HG03565 (cell line): Measurements from ENCODE around the gene C6orf136.
A peak's percentile ranks its signal among the peaks of the same experiment; 100 is the strongest.
"Not testable (repeated sequence)": the region's sequence is repeated elsewhere in the genome, so short reads cannot be mapped to it uniquely, and the experiment has no call there.

ENCODE experiments used
- ATAC-seq: cut with Tn5 transposase; IDR thresholded peaks from one replicate; pipeline ENCODE4 v1.9.1; 2021; ENCODE audit warnings: mild to moderate bottlenecking, moderate library complexity; ENCODE audit not compliant: unreplicated experiment

Gene C6orf136, protein sequence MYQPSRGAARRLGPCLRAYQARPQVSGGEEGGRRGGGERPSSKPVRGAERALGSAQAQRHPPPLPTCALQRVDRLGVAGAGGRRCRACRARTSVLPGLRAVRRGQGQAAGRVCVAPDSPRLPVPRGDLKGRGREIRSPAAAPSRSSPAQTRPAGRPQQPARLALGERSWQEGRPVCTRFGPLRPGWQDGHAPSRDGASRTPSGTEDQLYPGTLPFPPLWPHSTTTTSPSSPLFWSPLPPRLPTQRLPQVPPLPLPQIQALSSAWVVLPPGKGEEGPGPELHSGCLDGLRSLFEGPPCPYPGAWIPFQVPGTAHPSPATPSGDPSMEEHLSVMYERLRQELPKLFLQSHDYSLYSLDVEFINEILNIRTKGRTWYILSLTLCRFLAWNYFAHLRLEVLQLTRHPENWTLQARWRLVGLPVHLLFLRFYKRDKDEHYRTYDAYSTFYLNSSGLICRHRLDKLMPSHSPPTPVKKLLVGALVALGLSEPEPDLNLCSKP

DNA sequence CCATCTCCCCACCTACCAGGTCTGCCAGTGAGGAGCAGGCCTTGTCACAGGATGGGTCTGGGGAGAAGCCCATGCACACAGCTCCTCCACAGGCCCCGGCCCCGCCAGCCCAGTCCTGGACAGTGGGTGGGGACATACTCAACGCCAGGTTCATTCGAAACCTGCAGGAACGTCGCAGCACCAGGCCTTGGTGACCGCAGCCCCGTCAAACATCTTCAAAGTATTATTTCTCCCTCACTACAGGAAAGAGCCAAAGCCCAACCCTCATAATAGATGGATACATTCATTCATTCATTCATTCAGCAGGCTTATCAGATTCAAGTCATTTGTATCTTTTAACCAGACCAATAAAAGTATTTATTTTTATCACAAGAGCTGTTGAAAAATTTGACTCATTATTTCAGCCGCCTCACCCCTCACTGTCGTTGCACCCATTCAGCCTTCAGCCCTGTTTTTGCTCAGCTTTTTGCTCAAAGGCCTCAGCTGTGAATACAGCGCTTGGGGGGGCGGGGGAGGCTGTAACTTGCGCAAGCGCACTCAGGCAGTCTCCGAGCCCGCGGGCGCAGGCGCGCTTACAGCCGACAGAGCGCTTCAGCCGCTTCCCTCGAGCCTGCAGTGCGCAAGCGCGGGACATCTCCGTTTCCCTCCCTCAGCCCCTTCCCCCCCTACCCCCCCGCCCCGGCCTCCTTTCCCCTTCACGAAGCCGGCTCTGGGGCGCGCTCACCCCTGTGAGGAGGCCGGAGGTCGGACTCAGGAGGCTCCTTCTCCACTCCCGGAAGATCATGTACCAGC is at the start of gene C6orf136:
TSS of gene C6orf136 (plus strand) at position 684 of the 792 bp plus-strand sequence. CDS start at position 783, 99 bp downstream.
- ATAC-seq, result peak; percentile 40

DNA sequence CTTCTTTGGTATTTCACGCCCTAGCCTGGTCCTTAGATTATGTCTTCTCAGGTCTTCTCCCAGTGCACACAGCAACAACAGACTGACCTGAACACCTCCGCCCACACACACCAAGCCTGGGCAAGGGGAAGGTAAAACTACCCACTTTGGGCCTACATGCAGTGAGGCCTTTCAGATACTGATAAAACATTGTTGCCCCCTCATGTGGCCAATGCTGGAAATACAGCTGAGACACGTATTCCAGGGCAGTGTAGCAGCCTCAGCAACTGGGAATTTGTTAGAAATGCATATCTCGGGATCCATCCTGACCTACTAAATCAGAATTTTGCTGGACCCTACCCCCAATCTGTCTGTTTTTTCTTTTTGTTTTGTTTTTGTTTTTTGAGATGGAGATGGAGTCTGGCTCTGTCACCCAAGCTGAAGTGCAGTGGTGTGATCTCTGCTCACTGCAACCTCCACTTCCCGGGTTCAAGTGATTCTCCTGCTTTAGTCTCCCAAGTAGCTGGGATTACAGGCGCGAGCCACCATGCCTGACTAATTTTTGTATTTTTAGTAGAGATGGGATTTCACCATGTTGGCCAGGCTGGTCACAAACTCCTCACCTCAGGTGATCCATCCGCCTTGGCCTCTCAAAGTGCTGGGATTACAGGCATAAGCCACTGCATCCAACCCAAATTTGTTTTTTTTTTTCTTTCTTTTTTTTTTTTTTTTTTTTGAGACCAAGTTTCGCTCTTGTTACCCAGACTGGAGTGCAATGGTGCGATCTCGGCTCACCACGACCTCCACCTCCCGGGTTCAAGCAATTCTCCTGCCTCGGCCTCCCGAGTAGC is 49.4 kb upstream of the C6orf136 start:
- ATAC-seq, result not testable (repeated sequence)

DNA sequence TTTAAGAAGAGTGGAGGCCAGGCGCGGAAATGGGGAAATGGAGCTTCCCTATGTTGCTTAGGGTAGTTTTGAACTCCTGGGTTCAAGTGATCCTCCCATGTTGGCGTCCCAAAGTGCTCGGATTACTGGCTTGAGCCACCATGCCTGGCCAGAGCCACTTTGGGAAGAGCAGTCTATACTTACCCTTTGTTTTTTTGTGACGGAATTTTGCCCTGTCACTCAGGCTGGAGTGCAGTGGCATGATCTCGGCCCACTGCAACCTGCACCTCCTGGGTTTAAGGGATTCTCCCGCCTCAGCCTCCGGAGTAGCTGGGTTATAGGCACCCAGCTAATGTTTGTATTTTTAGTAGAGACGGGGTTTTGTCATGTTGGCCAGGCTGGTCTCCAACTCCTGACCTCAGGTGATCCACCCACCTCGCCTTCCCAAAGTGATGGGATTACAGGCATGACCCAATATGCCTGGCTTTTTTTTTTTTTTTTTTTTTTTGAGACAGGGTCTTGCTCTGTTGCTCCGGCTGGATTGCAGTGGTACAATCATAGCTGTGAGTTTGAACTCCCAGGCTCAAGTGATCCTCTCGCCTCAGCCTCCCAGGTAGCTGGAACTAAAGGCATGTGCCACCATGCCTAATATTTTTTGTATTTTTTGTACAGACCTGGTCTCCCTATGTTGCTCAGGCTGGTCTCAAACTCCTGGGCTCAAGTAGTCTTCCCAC is 47.9 kb upstream of the C6orf136 start:
- no peak for ATAC-seq

DNA sequence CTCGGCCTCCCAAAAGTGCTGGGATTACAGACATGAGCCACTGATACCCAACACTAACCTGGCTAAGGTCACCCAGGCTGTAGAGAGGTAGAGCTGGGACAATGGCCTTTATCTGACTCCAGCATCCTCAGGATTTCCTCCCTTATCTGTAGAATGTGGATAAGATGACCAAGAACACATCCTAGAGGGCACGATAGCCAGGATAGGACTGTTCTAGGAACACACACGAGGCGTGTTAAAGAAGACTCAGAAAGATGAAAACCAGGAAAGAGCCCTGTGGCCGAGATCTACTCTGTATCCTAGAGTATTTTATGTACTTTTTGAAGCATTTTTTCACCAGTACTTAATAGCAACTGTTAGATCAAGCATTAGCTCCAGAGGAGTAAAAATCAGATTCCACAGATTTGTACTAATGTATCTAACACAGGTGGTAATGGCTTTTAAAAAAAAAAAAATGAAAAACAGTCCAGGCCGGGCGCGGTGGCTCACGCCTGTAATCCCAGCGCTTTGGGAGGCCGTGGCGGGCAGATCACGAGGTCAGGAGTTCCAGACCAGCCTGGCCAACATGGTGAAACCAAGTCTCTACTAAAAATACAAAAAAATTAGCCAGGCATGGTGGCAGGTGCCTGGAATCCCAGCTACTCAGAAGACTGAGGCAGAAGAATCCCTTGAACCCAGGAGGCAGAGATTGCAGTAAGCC is 47.2 kb upstream of the C6orf136 start:
- ATAC-seq, result no peak

DNA sequence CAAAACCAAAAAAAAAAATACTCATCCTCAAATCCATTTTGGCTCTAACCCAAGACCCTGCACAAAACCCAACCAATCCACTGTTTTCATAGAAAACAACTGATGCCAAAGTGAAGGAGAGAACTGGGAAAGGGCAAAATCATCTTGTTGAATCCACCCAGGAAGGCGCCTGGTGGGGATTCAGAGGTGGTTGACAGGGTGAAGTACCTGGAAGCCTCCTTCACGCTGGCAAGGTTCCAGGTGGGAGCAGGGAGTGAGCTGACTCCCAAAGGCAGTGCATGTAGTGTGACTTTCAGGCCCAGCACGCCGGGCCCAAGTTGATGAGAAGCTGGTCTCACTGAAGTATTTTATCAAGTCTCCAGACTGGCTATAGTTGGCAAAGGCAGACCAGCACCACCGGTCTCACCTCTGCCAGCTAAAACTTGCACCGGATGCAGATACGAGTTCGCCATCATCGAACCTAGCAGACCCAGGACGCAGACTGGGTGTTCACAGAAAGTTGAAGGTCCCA is 46.4 kb upstream of the C6orf136 start:
- no peak for ATAC-seq

DNA sequence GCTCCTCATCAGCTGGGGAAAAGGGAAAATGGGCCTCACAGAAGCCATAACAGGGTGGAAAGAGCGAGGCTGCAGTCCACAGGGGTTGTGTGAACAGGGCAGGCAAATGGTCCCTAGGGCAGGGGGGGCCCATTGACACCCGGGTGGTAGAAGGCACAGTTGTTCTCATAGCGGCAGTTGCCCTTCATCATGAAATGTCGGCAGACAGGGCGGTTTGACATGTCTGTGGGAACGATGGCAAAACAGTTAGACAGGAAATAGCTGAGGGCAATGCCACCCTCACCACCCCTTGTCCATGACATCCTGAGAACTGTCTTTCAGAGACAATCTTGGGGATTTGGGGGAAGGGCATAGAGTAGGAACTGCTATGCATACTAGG is 45.5 kb upstream of the C6orf136 start:
- no peak for ATAC-seq

DNA sequence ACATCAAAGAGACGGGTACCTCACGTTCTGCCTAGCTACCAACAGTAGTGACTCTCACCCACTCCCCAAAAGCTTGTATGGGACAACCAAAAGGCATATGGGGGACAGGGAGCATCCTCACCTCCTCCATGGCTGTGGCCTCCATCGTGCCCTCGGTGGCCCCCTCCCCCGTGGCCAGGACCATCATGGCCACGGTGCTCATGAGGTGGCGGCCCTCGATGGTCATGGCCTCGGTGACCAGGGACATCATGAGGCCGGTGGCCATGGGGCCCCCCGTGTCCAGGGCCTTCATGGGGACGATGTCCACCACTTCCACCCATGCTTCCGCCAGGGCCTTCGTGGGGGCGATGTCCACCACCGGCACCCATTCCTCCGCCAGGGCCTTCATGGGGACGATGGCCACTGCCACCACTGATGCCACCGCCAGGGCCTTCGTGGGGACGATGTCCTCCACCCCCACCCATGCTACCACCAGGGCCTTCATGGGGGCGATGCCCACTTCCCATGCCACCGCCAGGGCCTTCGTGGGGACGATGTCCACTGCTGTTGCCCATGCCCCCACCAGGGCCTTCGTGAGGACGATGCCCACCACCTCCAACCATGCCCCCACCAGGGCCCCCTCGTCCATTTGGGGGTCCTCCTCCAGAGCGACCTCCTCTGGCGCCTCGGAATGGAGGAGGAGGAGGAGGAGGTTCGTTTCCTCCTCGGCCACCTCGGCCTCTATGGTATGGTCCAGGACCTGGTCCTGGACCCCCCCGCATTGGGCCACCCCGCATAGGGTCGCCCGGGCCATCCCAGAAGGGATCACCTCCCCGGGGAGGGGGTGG is 44.9 kb upstream of the C6orf136 start:
- ATAC-seq, result no peak

DNA sequence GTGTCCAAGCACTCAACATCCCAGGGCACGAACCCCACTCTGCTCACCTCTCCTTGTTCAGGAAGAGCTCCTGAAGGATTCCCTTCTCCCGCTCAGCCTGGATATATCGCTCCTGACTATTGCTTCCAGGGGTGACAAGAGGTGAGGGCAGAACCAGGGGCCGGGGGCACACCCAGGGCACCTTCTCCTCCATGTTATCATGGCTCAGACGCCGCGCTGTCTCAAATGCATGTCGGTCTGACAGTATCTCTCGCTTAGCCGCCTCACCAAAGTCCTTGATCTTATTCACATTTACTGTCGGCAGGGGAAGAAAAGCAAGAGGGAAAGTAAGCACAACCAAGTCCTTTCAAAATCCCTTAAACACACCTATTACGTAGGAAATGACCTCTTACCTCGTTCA is 43.0 kb upstream of the C6orf136 start:
- ATAC-seq, result no peak

DNA sequence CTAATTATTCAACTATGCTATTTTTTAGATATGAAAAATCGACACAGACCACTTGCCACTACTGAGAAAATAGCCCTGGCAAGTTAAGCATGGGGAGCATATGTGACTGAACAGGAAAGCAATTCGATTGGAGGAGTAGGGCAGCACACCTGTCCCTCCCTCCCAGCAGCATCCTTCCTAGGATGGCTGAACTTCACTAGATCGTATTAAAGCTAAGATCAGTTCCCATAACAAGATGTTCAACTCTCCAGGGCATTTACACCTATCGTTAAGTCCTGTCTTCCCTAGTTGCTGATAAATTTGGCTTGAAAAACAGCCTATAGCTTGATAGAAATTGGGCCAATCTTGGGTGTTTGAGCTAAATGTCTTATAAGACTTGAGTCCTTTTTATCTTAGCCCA is 36.9 kb upstream of the C6orf136 start:
- no peak for ATAC-seq

DNA sequence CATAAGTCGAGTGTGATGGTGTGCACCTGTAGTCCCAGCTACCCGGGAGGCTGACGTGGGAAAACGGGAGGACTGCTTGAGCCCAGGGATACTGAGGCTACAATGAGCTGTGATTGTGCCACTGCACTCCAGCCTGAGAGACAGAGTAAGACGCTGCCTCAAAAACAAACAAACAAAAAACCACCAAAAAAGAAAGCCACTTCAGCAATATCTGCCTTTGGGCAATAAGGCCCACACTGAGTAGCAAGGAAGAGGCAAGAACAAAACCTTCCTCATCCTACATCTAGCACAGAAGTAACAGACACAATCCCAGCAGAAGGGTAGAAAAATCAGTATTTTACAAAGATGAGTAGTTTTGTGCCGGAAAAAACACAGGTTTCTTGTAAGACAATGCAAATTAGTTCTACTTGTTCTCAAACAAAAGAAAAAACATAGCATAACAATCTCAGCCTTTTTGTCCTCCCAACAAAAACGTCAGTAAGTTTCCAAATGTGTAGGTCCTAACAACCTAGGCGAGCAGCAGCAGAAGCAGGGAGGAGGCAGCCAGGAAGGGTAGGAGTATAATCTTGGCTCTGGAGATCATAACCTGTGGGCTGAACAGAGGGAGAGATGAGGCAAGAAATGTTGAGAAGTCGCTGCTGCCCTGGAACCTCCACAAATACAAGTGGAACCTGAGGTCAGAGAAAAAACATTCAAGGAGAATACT is 35.6 kb upstream of the C6orf136 start:
- ATAC-seq, result no peak

DNA sequence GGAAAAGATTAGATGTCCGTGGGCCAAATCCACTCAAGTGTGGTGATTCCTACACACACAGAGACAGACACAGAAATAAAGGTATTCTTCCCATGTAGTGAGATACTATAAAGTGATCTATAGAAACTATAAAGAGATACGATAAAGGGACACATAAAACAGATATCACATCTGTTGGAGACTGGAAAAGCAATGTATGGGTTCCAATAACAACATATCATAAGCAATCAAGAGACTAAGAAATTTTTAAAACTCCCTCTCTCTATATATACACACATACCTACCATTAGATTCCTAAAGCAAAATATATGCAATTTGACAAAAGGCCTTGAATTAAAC is 35.1 kb upstream of the C6orf136 start:
- no peak for ATAC-seq

DNA sequence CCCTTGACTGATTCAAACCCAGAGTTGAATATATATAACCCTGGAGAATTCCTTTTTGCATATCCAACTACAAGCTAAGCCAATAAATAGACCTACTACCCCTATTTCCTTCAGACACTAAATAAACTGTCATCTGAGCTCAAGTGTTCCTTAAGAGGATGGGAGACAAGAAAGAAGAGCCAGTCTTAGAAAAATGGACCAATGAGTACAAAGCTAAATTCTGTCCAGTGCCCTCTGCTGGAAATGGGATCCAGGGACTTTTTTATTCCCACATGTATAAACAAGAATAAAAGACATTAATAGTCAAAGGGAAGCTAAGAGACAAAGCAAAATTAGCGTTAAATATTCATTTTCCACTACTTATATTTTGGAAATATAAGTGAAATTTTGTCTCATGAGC is 34.7 kb upstream of the C6orf136 start:
- no peak for ATAC-seq

DNA sequence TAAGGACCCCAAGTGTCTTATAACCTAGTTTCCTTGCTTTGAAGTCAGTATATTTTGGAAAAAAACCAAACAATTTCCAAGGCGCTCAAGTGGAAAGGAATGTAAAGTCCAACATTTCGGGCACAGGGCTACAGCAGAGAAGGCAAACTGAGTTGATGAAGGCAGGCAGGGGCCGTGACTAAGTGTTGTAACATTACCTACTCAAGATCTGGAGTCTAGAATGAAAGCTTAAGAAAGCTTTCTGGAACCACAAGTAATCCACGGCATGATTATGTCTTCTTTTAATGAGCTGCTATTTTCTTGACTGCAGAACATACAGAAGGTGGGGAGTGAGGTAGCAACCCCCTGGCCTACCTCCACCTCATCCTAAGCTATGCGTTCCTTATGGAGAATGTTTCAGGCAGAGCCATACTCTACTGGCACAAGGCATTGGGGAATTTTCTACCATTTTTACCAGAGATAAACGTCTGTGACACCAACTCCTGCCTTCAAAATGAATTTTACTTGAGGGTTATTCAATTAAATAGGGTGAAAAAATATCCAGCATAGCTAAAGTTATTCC is 34.2 kb upstream of the C6orf136 start:
- ATAC-seq, result no peak

DNA sequence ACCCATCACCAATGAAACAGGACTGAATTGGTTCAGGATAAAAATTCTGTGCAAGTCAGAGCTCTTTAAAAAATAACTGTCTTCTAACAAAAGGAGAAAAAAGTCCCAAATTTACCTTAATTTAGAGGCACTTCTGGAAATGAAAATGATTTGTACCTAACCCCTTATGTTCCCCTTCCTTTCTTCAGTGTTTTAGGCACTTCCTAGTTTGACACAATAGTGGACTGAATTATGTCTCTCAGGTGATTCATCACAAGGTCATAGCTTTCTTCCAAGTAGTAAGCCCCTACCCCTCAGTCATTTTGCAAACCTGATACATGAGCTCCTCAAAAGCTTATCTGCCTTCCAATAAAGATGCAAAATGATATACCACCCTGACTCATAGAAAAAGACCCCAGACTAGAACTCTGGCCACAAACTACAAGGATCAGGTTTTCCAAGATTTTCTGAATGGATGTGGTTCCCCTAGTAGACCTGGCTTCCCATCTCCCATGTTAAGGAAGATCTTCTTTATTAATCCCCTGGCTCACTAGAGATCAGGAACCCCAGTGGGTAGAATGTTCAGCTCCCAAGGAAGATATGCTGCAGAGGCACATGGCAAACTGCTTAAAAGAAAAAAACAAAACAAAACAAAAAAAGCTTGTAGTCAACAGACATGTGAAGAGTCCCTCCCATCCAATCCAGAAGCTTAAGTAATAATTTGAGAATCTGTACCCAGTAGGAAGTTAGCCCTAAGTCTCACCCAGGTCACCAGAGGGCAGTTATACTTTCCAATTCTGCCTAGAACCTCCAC is 33.5 kb upstream of the C6orf136 start:
- ATAC-seq, result no peak

DNA sequence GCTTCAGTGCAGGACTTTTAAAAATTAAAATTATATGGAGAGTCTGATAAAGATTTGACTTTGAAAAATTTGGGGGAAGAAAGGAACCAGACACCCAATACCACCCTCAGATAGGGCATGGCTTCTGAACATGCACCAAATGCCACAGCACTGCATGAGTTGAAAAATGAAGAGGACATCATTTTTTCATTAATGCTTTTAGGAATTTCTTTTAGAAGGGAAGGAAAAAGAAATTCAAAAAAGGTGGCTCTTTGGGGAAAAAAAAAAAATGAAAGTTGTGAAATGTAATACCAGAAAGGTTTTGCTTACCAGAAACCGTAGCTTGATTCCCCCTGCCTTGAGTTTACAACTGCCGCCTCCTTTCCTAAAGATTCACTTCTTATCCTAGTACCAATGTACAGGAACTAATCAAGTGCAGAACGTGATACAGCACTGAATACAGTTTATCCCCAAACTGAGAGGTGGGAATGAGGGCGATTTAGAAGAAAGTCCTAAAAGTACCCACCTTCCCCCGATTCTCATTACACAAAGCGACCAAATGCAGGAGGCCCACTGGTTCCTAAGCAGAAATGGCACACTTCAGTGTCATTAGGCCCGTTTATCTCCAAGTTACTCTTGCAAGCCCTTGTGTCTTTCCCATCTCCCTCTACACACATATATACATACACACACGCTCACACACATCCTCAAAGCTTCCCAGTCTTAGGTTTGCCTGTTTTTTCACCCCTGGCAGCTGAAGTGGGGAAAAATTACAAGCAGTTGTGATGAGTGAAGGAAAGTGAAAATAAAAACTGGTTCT is 32.7 kb upstream of the C6orf136 start:
- no peak for ATAC-seq

DNA sequence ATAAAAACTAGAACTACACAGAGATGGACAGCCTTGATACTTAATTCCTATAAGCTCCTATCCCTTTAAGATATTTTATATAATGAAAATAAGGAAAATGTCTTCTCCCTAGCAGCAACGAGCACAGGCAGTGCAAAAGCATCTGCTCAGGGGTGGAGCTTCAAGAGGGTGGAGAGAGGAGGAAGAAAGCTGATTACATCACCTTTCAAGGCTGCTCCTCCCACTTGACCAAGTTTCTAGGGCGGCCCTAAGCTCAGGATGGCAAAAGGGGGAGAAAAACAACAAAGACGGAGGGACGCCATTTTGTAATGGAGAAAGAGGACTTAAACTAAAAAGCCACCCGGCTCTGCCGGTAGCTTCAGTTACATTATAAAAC is 32.1 kb upstream of the C6orf136 start:
- peak; percentile 29 for ATAC-seq
